ENCODE measurements around the gene KRTAP5-9. TPM values are rescaled to one million over a fixed set of nuclear protein-coding genes. Genes with fewer than 3 reads are reported as not detected.
A peak's percentile ranks its signal among the peaks of the same experiment; 100 is the strongest.

KRTAP5-9 gene
- total RNA-seq, 1 experiment from 2014 or later: not detected

- BruUV-seq (replicated peaks): no TSS peak
- Histone ChIP-seq H3K36me3 (ENCODE audit: low read depth, low read length) (peaks cover 30% of the 10 kb centered on the region), H2AFZ (ENCODE audit: low read length) (no peak overlapping the region), H3K4me2 (ENCODE audit: low read length) (no peak overlapping the region), H3K79me2 (ENCODE audit: low read length) (no peaks in the 10 kb centered on the region), H3K9me2 (replicated peaks; ENCODE audit: low read length) (no peaks in the 10 kb centered on the region), H3K4me3 (ENCODE audit: low read length) (no peak overlapping the region), H3K9ac (ENCODE audit: low read length) (no peak overlapping the region), H3K9me3 (ENCODE audit: low read length) (no peaks in the 10 kb centered on the region), H3F3A (ENCODE audit: low read length, unreplicated experiment) (no peaks in the 10 kb centered on the region), H4K20me1 (ENCODE audit: low read length) (no peaks in the 10 kb centered on the region), H3K27me3 (ENCODE audit: low read length) (no peaks in the 10 kb centered on the region), H3K4me1 (ENCODE audit: insufficient read depth, low read length) (peaks cover 16% of the 10 kb centered on the region; the same call in 1 of the 2 replicates), H3K27ac (ENCODE audit: low read length) (no peak overlapping the region)
- DNase-seq (peak; percentile 23), ATAC-seq (peak; percentile 19)
- intact Hi-C loops (cut with micrococcal nuclease): no loop called here
- ChIA-PET POLR2A (ENCODE audit: unreplicated experiment) (no interaction called here), CTCF (no interaction called here)
- no peak for TF ChIP-seq CTCF (conservative IDR thresholded peaks at IDR 0.05; ENCODE audit: low read depth, low read length)
- TF ChIP-seq EZH2phosphoT487 (IDR thresholded peaks at IDR 0.05; ENCODE audit: borderline replicate concordance, low read length): no peak
- no peak for TF ChIP-seq EZH2 (IDR thresholded peaks at IDR 0.05; ENCODE audit: low read length, unreplicated experiment)
Measured at GRCh38 chr11:71500601-71501021, 47.6 kb upstream of the KRTAP5-9 start.

- H3F3A ChIP-seq (ENCODE audit: low read length, unreplicated experiment): no peaks in the 10 kb centered on the region
- H3K9ac ChIP-seq (ENCODE audit: low read length): no peak overlapping the region
- no peaks in the 10 kb centered on the region for H3K79me2 ChIP-seq (ENCODE audit: low read length)
- ChIA-PET CTCF (no interaction called here), POLR2A (ENCODE audit: unreplicated experiment) (no interaction called here)
- no peaks in the 10 kb centered on the region for H3K9me2 ChIP-seq (replicated peaks; ENCODE audit: low read length)
- intact Hi-C loops (cut with micrococcal nuclease): no loop called here
- BruUV-seq (replicated peaks): no TSS peak
- no peaks in the 10 kb centered on the region for H3K9me3 ChIP-seq (ENCODE audit: low read length)
- H4K20me1 ChIP-seq (ENCODE audit: low read length): no peaks in the 10 kb centered on the region
- TF ChIP-seq EZH2phosphoT487 (IDR thresholded peaks at IDR 0.05; ENCODE audit: borderline replicate concordance, low read length) (no peak), CTCF (conservative IDR thresholded peaks at IDR 0.05; ENCODE audit: low read depth, low read length) (no peak), EZH2 (IDR thresholded peaks at IDR 0.05; ENCODE audit: low read length, unreplicated experiment) (no peak)
- no peak overlapping the region for H3K27ac ChIP-seq (ENCODE audit: low read length)
- H3K4me3 ChIP-seq (ENCODE audit: low read length): no peak overlapping the region
- H2AFZ ChIP-seq (ENCODE audit: low read length): no peak overlapping the region
- ATAC-seq (no peak), DNase-seq (no peak)
- peaks cover 24% of the 10 kb centered on the region for H3K36me3 ChIP-seq (ENCODE audit: low read depth, low read length)
- peaks cover 16% of the 10 kb centered on the region; the same call in 1 of the 2 replicates for H3K4me1 ChIP-seq (ENCODE audit: insufficient read depth, low read length)
- no peak overlapping the region for H3K4me2 ChIP-seq (ENCODE audit: low read length)
- no peaks in the 10 kb centered on the region for H3K27me3 ChIP-seq (ENCODE audit: low read length)
Measured at GRCh38 chr11:71501071-71501985, 46.9 kb upstream of the KRTAP5-9 start.

GRCh38 chr11:71502026-71502425, 46.2 kb upstream of the KRTAP5-9 start:
- TF ChIP-seq CTCF (conservative IDR thresholded peaks at IDR 0.05; ENCODE audit: low read depth, low read length) (no peak), EZH2phosphoT487 (IDR thresholded peaks at IDR 0.05; ENCODE audit: borderline replicate concordance, low read length) (no peak), EZH2 (IDR thresholded peaks at IDR 0.05; ENCODE audit: low read length, unreplicated experiment) (no peak)
- no peak overlapping the region for H3K9ac ChIP-seq (ENCODE audit: low read length)
- no peaks in the 10 kb centered on the region for H3K27me3 ChIP-seq (ENCODE audit: low read length)
- DNase-seq (no peak), ATAC-seq (no peak)
- no TSS peak for BruUV-seq (replicated peaks)
- H3K27ac ChIP-seq (ENCODE audit: low read length): no peak overlapping the region
- H4K20me1 ChIP-seq (ENCODE audit: low read length): no peaks in the 10 kb centered on the region
- H3K9me2 ChIP-seq (replicated peaks; ENCODE audit: low read length): no peaks in the 10 kb centered on the region
- no peak overlapping the region for H3K4me3 ChIP-seq (ENCODE audit: low read length)
- H3K4me2 ChIP-seq (ENCODE audit: low read length): no peak overlapping the region
- CTCF ChIA-PET: no interaction called here
- H3F3A ChIP-seq (ENCODE audit: low read length, unreplicated experiment): no peaks in the 10 kb centered on the region
- no peaks in the 10 kb centered on the region for H3K79me2 ChIP-seq (ENCODE audit: low read length)
- H3K36me3 ChIP-seq (ENCODE audit: low read depth, low read length): peaks cover 23% of the 10 kb centered on the region
- H3K9me3 ChIP-seq (ENCODE audit: low read length): no peaks in the 10 kb centered on the region
- H2AFZ ChIP-seq (ENCODE audit: low read length): no peak overlapping the region
- intact Hi-C loops (cut with micrococcal nuclease): no loop called here
- H3K4me1 ChIP-seq (ENCODE audit: insufficient read depth, low read length): peaks cover 16% of the 10 kb centered on the region; the same call in 1 of the 2 replicates
- POLR2A ChIA-PET (ENCODE audit: unreplicated experiment): no interaction called here
